ENCODE results near the gene PTK6.

GRCh38 chr20:63568170-63568981, 31.2 kb upstream of the PTK6 start:
- TF ChIP-seq CTCF (IDR thresholded peaks at IDR 0.05; ENCODE audit: low read depth, low read length, poor library complexity, severe bottlenecking) (no peak), EZH2phosphoT487 (IDR thresholded peaks at IDR 0.05; ENCODE audit: borderline replicate concordance, low read length) (no peak)
